Hepatocyte (in vitro differentiated cells): ENCODE measurements around the gene NFKBIZ. TPM values are rescaled to one million over a fixed set of nuclear protein-coding genes. Genes with fewer than 3 reads are reported as not detected.
A peak's percentile ranks its signal among the peaks of the same experiment; 100 is the strongest.

ENCODE experiments used
- DNase-seq: peaks from one replicate; pipeline ENCODE4 v3.0.0-alpha.2; 2016; ENCODE audit warnings: low spot score
- H2AFZ ChIP-seq: fragments of 200-600 bp; sonication (generic); 2 replicates; pipeline ENCODE4 v1.6.0; 2016; ENCODE audit warnings: antibody characterized with exemption, mild to moderate bottlenecking
- H3K27ac ChIP-seq: fragments of 200-600 bp; sonication (generic); 2 replicates; pipeline ENCODE4 v1.5.1; 2016; ENCODE audit warnings: mild to moderate bottlenecking
- H3K27me3 ChIP-seq: fragments of 200-600 bp; sonication (generic); 2 replicates; pipeline ENCODE4 v1.6.1; 2016
- H3K36me3 ChIP-seq: fragments of 200-600 bp; sonication (generic); replicated peaks from 2 replicates; pipeline ENCODE4 v1.5.1; 2016; ENCODE audit warnings: low read depth; ENCODE audit not compliant: insufficient read depth
- H3K4me1 ChIP-seq: fragments of 200-600 bp; sonication (generic); 2 replicates; pipeline ENCODE4 v1.5.1; 2016; ENCODE audit warnings: mild to moderate bottlenecking, moderate library complexity; ENCODE audit not compliant: insufficient read depth
- H3K4me2 ChIP-seq: fragments of 200-600 bp; sonication (generic); 2 replicates; pipeline ENCODE4 v1.6.0; 2016
- H3K4me3 ChIP-seq: fragments of 200-600 bp; sonication (generic); 2 replicates; pipeline ENCODE4 v1.5.1; 2016; ENCODE audit warnings: mild to moderate bottlenecking
- H3K79me2 ChIP-seq: fragments of 200-600 bp; sonication (generic); 2 replicates; pipeline ENCODE4 v1.6.0; 2017; ENCODE audit warnings: mild to moderate bottlenecking
- H3K9me2 ChIP-seq: fragments of 200-600 bp; sonication (generic); replicated peaks from 2 replicates; pipeline ENCODE4 v1.6.0; 2017; ENCODE audit warnings: mild to moderate bottlenecking; ENCODE audit not compliant: insufficient read depth
- H3K9me3 ChIP-seq: fragments of 200-600 bp; sonication (generic); 2 replicates; pipeline ENCODE4 v1.5.1; 2016; ENCODE audit warnings: low read depth, mild to moderate bottlenecking
- H4K20me1 ChIP-seq: fragments of 200-600 bp; sonication (generic); 2 replicates; pipeline ENCODE4 v1.6.0; 2016; ENCODE audit warnings: mild to moderate bottlenecking; ENCODE audit not compliant: insufficient read depth, poor library complexity, severe bottlenecking
- CTCF ChIP-seq: fragments of 200-600 bp; sonication (generic); IDR thresholded peaks from 2 replicates; pipeline ENCODE4 v1.5.1; 2016; ENCODE audit warnings: antibody characterized with exemption, mild to moderate bottlenecking; ENCODE audit not compliant: poor library complexity
- EZH2 ChIP-seq: fragments of 200-600 bp; sonication (generic); IDR thresholded peaks from 2 replicates; pipeline ENCODE4 v1.6.1; 2016; ENCODE audit warnings: antibody characterized with exemption, mild to moderate bottlenecking, borderline replicate concordance
- EZH2phosphoT487 ChIP-seq: fragments of 200-600 bp; sonication (generic); IDR thresholded peaks from one replicate; pipeline ENCODE4 v1.6.1; 2018; ENCODE audit warnings: antibody characterized with exemption, mild to moderate bottlenecking, low read depth, moderate library complexity; ENCODE audit not compliant: unreplicated experiment, severe bottlenecking
- WGBS: methylation state at CpG from one replicate; pipeline ENCODE4 v1.1.6; 2016; ENCODE audit warnings: low lambda C conversion rate; ENCODE audit errors: missing lambda C conversion rate; 5-methylcytosine and 5-hydroxymethylcytosine counted together
- polyA plus RNA-seq: library from polyadenylated mRNA; unstranded; fragments of >200 nt; fragmentation: Nextera tagmentation; extraction: Ambion mirVana; gene quantifications from 2 replicates; pipeline ENCODE4 v1.2.1, GENCODE V29; 2016
- total RNA-seq: library from RNA; depleted of rRNA; stranded (reverse); fragments of >200 nt; gene quantifications from 2 replicates; pipeline ENCODE4 v1.2.3, GENCODE V29; 2014

NFKBIZ gene
- total and polyA plus RNA-seq, 2 experiments from 2014 or later = 160 to 182 TPM

- H3K27ac ChIP-seq = no peak overlapping the region
- no peak for DNase-seq
- no peaks in the 10 kb centered on the region for H3K9me2 ChIP-seq
- no peaks in the 10 kb centered on the region for H3K9me3 ChIP-seq
- no peaks in the 10 kb centered on the region for H3K36me3 ChIP-seq
- peaks cover 5% of the 10 kb centered on the region for H3K79me2 ChIP-seq
- peaks cover 4% of the 10 kb centered on the region for H3K4me1 ChIP-seq
- no peak overlapping the region for H2AFZ ChIP-seq
- H3K4me3 ChIP-seq = no peak overlapping the region
- no peak overlapping the region for H3K4me2 ChIP-seq
- 99% methylated on average over 19 of the region's 19 CpGs for WGBS
- H3K27me3 ChIP-seq = no peaks in the 10 kb centered on the region
- no peaks in the 10 kb centered on the region for H4K20me1 ChIP-seq
- TF ChIP-seq CTCF (no peak), EZH2 (no peak), EZH2phosphoT487 (no peak)
Observed at GRCh38 chr3:101821503-101821902, 27.8 kb upstream of the NFKBIZ start.

- Histone ChIP-seq H3K9me2 (no peaks in the 10 kb centered on the region), H3K36me3 (no peaks in the 10 kb centered on the region), H3K4me3 (no peak overlapping the region), H3K4me1 (peaks cover 13% of the 10 kb centered on the region), H2AFZ (no peak overlapping the region), H3K4me2 (no peak overlapping the region), H3K79me2 (peaks cover 4% of the 10 kb centered on the region), H3K27ac (no peak overlapping the region), H4K20me1 (no peaks in the 10 kb centered on the region), H3K27me3 (no peaks in the 10 kb centered on the region), H3K9me3 (no peaks in the 10 kb centered on the region)
- TF ChIP-seq EZH2 (no peak), EZH2phosphoT487 (no peak), CTCF (no peak)
- no peak for DNase-seq
- WGBS = 88% methylated on average over 5 of the region's 5 CpGs
Observed at GRCh38 chr3:101823525-101823924, 25.8 kb upstream of the NFKBIZ start.

GRCh38 chr3:101824702-101825101, 24.6 kb upstream of the NFKBIZ start:
- DNase-seq = no peak
- H3K9me3 ChIP-seq = no peaks in the 10 kb centered on the region
- no peak for TF ChIP-seq CTCF
- TF ChIP-seq EZH2phosphoT487 = no peak
- no peak for TF ChIP-seq EZH2
- H3K27ac ChIP-seq = no peak overlapping the region
- H3K27me3 ChIP-seq = no peaks in the 10 kb centered on the region
- H3K79me2 ChIP-seq = peaks cover 15% of the 10 kb centered on the region
- 95% methylated on average over 3 of the region's 3 CpGs for WGBS
- no peaks in the 10 kb centered on the region for H4K20me1 ChIP-seq
- H3K9me2 ChIP-seq = no peaks in the 10 kb centered on the region
- no peaks in the 10 kb centered on the region for H3K36me3 ChIP-seq
- H3K4me1 ChIP-seq = peaks cover 23% of the 10 kb centered on the region
- H3K4me3 ChIP-seq = no peak overlapping the region
- H2AFZ ChIP-seq = no peak overlapping the region
- no peak overlapping the region for H3K4me2 ChIP-seq

GRCh38 chr3:101825904-101826445, 23.3 kb upstream of the NFKBIZ start:
- no peak overlapping the region for H3K4me3 ChIP-seq
- DNase-seq = no peak
- no peaks in the 10 kb centered on the region for H4K20me1 ChIP-seq
- H3K4me1 ChIP-seq = peaks cover 23% of the 10 kb centered on the region
- peaks cover 28% of the 10 kb centered on the region for H3K79me2 ChIP-seq
- no peaks in the 10 kb centered on the region for H3K9me3 ChIP-seq
- H3K9me2 ChIP-seq = no peaks in the 10 kb centered on the region
- no peaks in the 10 kb centered on the region for H3K36me3 ChIP-seq
- TF ChIP-seq CTCF (no peak), EZH2 (no peak), EZH2phosphoT487 (no peak)
- peak overlapping the region; percentile 83 for H3K4me2 ChIP-seq
- peak overlapping the region; percentile 85 for H3K27ac ChIP-seq
- H3K27me3 ChIP-seq = no peaks in the 10 kb centered on the region
- WGBS = 88% methylated on average over 2 of the region's 2 CpGs
- no peak overlapping the region for H2AFZ ChIP-seq
